SK-N-SH treated with all-trans-retinoic acid at 6 μM for 48 hours (cell line): ENCODE measurements around the gene ASAP2.

ENCODE experiments used
- ATAC-seq: fragments of 200-7000 bp; cut with Tn5 transposase; 3 replicates; pipeline ENCODE4 v1.9.1; 2020; ENCODE audit warnings: mild to moderate bottlenecking, moderate library complexity
- BACH2 ChIP-seq: fragments of 250-450 bp; sonication (Bioruptor Pico); IDR thresholded peaks from 2 replicates; pipeline ENCODE4 v1.9.0; 2021; ENCODE audit warnings: mild to moderate bottlenecking, borderline replicate concordance
- CREB5 ChIP-seq: fragments of 250-450 bp; sonication (Bioruptor Pico); IDR thresholded peaks from 2 replicates; pipeline ENCODE4 v1.5.1; 2020; ENCODE audit warnings: low read depth, mild to moderate bottlenecking, moderate library complexity
- CSDC2 ChIP-seq: fragments of 250-450 bp; sonication (Bioruptor Pico); IDR thresholded peaks from 2 replicates; pipeline ENCODE4 v1.5.0; 2020; ENCODE audit warnings: mild to moderate bottlenecking, moderate library complexity
- ESRRG ChIP-seq: fragments of 250-450 bp; sonication (Bioruptor Pico); IDR thresholded peaks from 2 replicates; pipeline ENCODE4 v1.6.1; 2021; ENCODE audit warnings: mild to moderate bottlenecking
- GLIS3 ChIP-seq: fragments of 250-450 bp; sonication (Bioruptor Pico); IDR thresholded peaks from 2 replicates; pipeline ENCODE4 v1.5.0; 2020; ENCODE audit warnings: mild to moderate bottlenecking, moderate library complexity
- ISL1 ChIP-seq: fragments of 250-450 bp; sonication (Bioruptor Pico); IDR thresholded peaks from 2 replicates; pipeline ENCODE4 v2.1.2; 2022; ENCODE audit warnings: mild to moderate bottlenecking, moderate library complexity
- OSR1 ChIP-seq: fragments of 250-450 bp; sonication (Bioruptor Pico); IDR thresholded peaks from 2 replicates; pipeline ENCODE4 v1.8.0; 2022; ENCODE audit warnings: moderate library complexity, mild to moderate bottlenecking, inconsistent platforms
- PPARA ChIP-seq: fragments of 250-450 bp; sonication (Bioruptor Pico); IDR thresholded peaks from 2 replicates; pipeline ENCODE4 v1.5.0; 2020; ENCODE audit warnings: mild to moderate bottlenecking, borderline replicate concordance
- RARB ChIP-seq: fragments of 250-450 bp; sonication (Bioruptor Pico); IDR thresholded peaks from 2 replicates; pipeline ENCODE4 v1.8.0; 2021; ENCODE audit warnings: mild to moderate bottlenecking, moderate library complexity
- SNAI2 ChIP-seq: fragments of 250-450 bp; sonication (Bioruptor Pico); IDR thresholded peaks from 2 replicates; pipeline ENCODE4 v1.5.0; 2020; ENCODE audit warnings: mild to moderate bottlenecking, moderate library complexity
- TCF4 ChIP-seq: fragments of 250-450 bp; sonication (Bioruptor Pico); IDR thresholded peaks from 2 replicates; pipeline ENCODE4 v1.8.0; 2021; ENCODE audit warnings: mild to moderate bottlenecking, moderate library complexity, borderline replicate concordance
- TOX ChIP-seq: fragments of 250-450 bp; sonication (Bioruptor Pico); IDR thresholded peaks from 2 replicates; pipeline ENCODE4 v1.8.0; 2021; ENCODE audit warnings: mild to moderate bottlenecking, moderate library complexity, borderline replicate concordance
- ZFP3 ChIP-seq: fragments of 250-450 bp; sonication (Bioruptor Pico); IDR thresholded peaks from 2 replicates; pipeline ENCODE4 v1.5.0; 2020; ENCODE audit warnings: mild to moderate bottlenecking, moderate library complexity
- ZFP30 ChIP-seq: fragments of 450-650 bp; formaldehyde crosslinking; IDR thresholded peaks from 2 replicates; pipeline ENCODE4 v1.5.0; 2022; ENCODE audit warnings: mild to moderate bottlenecking, moderate library complexity
- ZNF565 ChIP-seq: fragments of 450-650 bp; formaldehyde crosslinking; conservative IDR thresholded peaks from 2 replicates; pipeline ENCODE4 v1.5.0; 2020; ENCODE audit warnings: low read depth, mild to moderate bottlenecking, moderate library complexity
- ZNF70 ChIP-seq: fragments of 450-650 bp; formaldehyde crosslinking; IDR thresholded peaks from 2 replicates; pipeline ENCODE4 v1.5.0; 2020; ENCODE audit warnings: mild to moderate bottlenecking, moderate library complexity
- ZNF8 ChIP-seq: fragments of 450-650 bp; formaldehyde crosslinking; IDR thresholded peaks from 2 replicates; pipeline ENCODE4 v1.5.0; 2020; ENCODE audit warnings: mild to moderate bottlenecking, moderate library complexity
- TF ChIP-seq, protein P1 (sequence below): fragments of 250-450 bp; sonication (Bioruptor Pico); IDR thresholded peaks from 2 replicates; pipeline ENCODE4 v1.5.1; 2021; ENCODE audit warnings: mild to moderate bottlenecking, moderate library complexity
- TF ChIP-seq, protein P2 (sequence below): fragments of 250-450 bp; sonication (Bioruptor Pico); IDR thresholded peaks from 2 replicates; pipeline ENCODE4 v1.8.0; 2020; ENCODE audit warnings: mild to moderate bottlenecking, moderate library complexity, borderline replicate concordance
- TF ChIP-seq, protein P3 (sequence below): fragments of 250-450 bp; sonication (Bioruptor Pico); IDR thresholded peaks from 2 replicates; pipeline ENCODE4 v1.5.0; 2020; ENCODE audit warnings: mild to moderate bottlenecking, moderate library complexity

Gene ASAP2

DNA sequence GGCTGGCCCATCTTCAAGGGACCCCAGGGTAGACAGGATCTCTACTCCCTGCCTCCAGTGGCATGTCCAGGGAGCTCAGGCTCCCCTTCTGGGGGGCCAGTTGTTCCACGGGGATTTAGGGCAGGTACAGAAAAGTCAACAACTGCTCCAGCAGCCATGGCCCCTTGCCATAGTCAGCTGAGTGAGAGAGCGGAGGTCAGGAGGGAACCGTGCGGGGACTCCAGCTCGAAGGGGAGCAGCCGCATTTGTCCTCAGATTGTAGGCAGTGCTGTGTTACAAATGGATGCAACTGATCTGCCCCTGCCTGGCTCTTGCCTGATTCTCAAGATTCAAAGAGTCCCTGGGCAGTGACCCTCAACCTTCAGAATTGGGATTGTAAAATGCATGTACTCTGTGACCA lies 166.9 kb downstream of the ASAP2 start:
- no peak for TF ChIP-seq TCF4 (CRISPR knock-in tag)
- TF ChIP-seq GLIS3 (CRISPR knock-in tag) = no peak
- no peak for TF ChIP-seq TOX (CRISPR knock-in tag)
- TF ChIP-seq, protein P1, sequence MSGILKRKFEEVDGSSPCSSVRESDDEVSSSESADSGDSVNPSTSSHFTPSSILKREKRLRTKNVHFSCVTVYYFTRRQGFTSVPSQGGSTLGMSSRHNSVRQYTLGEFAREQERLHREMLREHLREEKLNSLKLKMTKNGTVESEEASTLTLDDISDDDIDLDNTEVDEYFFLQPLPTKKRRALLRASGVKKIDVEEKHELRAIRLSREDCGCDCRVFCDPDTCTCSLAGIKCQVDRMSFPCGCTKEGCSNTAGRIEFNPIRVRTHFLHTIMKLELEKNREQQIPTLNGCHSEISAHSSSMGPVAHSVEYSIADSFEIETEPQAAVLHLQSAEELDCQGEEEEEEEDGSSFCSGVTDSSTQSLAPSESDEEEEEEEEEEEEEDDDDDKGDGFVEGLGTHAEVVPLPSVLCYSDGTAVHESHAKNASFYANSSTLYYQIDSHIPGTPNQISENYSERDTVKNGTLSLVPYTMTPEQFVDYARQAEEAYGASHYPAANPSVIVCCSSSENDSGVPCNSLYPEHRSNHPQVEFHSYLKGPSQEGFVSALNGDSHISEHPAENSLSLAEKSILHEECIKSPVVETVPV (CRISPR knock-in tag) = no peak
- TF ChIP-seq CREB5 (CRISPR knock-in tag) = no peak
- no peak for TF ChIP-seq ZNF8 (CRISPR knock-in tag)
- TF ChIP-seq, protein P2, sequence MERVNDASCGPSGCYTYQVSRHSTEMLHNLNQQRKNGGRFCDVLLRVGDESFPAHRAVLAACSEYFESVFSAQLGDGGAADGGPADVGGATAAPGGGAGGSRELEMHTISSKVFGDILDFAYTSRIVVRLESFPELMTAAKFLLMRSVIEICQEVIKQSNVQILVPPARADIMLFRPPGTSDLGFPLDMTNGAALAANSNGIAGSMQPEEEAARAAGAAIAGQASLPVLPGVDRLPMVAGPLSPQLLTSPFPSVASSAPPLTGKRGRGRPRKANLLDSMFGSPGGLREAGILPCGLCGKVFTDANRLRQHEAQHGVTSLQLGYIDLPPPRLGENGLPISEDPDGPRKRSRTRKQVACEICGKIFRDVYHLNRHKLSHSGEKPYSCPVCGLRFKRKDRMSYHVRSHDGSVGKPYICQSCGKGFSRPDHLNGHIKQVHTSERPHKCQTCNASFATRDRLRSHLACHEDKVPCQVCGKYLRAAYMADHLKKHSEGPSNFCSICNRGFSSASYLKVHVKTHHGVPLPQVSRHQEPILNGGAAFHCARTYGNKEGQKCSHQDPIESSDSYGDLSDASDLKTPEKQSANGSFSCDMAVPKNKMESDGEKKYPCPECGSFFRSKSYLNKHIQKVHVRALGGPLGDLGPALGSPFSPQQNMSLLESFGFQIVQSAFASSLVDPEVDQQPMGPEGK = no peak
- TF ChIP-seq ZFP3 (CRISPR knock-in tag) = no peak
- no peak for TF ChIP-seq ZNF565 (CRISPR knock-in tag)
- no peak for ATAC-seq

DNA sequence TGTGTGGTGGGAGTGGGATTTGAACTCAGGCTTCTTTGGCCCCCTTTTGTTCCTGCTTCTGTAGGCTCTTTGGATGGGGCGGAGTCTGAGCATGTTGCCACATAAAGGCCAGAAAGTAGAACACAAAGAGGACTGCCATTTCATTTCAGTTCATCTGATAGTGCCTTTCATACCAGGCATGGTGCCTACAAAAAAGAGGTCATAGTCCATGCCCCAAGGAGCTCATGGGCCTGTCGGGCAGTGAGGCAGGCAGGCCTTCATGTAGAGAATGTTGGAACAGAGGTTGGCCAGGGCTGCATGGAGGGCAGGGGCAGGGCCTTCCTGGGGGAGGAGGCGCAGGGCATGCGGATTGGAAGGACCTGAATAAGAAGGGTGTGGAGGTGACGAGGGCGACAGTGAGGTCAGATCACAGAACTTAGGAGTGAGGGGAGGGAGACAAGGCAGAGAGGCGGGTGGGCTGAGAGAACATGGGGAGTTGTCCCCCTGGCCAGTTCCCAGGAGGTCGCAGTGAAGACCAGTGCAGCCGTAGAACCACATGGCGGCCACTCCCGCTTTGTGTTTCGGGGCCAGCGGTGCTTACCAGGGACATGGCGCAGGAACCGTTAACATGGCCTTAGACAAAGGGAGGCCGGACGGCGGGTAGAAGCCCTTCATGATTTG lies 167.6 kb downstream of the ASAP2 start:
- TF ChIP-seq ZNF70 (CRISPR knock-in tag) = no peak
- no peak for TF ChIP-seq ZNF565 (CRISPR knock-in tag)
- TF ChIP-seq BACH2 (CRISPR knock-in tag) = no peak
- TF ChIP-seq RARB = no peak
- no peak for TF ChIP-seq CREB5 (CRISPR knock-in tag)
- TF ChIP-seq, protein P2 = no peak
- no peak for TF ChIP-seq TCF4 (CRISPR knock-in tag)
- TF ChIP-seq, protein P1 (CRISPR knock-in tag) = no peak
- no peak for TF ChIP-seq OSR1 (CRISPR knock-in tag)
- no peak for TF ChIP-seq ZFP3 (CRISPR knock-in tag)
- no peak for TF ChIP-seq PPARA
- TF ChIP-seq ZFP30 (CRISPR knock-in tag) = no peak
- no peak for TF ChIP-seq SNAI2 (CRISPR knock-in tag)
- TF ChIP-seq, all 23 proteins: peak for 0

GRCh38 chr2:9375857-9376428 lies 169.3 kb downstream of the ASAP2 start:
- no peak for ATAC-seq
- TF ChIP-seq CSDC2 (CRISPR knock-in tag) = no peak
- TF ChIP-seq ESRRG (CRISPR knock-in tag) = no peak
- TF ChIP-seq CREB5 (CRISPR knock-in tag) = no peak
- TF ChIP-seq ZNF70 (CRISPR knock-in tag) = no peak
- no peak for TF ChIP-seq SNAI2 (CRISPR knock-in tag)
- TF ChIP-seq, protein P3, sequence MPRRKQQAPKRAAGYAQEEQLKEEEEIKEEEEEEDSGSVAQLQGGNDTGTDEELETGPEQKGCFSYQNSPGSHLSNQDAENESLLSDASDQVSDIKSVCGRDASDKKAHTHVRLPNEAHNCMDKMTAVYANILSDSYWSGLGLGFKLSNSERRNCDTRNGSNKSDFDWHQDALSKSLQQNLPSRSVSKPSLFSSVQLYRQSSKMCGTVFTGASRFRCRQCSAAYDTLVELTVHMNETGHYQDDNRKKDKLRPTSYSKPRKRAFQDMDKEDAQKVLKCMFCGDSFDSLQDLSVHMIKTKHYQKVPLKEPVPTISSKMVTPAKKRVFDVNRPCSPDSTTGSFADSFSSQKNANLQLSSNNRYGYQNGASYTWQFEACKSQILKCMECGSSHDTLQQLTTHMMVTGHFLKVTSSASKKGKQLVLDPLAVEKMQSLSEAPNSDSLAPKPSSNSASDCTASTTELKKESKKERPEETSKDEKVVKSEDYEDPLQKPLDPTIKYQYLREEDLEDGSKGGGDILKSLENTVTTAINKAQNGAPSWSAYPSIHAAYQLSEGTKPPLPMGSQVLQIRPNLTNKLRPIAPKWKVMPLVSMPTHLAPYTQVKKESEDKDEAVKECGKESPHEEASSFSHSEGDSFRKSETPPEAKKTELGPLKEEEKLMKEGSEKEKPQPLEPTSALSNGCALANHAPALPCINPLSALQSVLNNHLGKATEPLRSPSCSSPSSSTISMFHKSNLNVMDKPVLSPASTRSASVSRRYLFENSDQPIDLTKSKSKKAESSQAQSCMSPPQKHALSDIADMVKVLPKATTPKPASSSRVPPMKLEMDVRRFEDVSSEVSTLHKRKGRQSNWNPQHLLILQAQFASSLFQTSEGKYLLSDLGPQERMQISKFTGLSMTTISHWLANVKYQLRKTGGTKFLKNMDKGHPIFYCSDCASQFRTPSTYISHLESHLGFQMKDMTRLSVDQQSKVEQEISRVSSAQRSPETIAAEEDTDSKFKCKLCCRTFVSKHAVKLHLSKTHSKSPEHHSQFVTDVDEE (CRISPR knock-in tag) = no peak
- TF ChIP-seq, protein P2 = no peak
- no peak for TF ChIP-seq PPARA
- TF ChIP-seq TOX (CRISPR knock-in tag) = no peak
- TF ChIP-seq TCF4 (CRISPR knock-in tag) = no peak
- TF ChIP-seq GLIS3 (CRISPR knock-in tag) = no peak
- TF ChIP-seq ISL1 (CRISPR knock-in tag) = no peak

More for the DNA sequence above, 167.6 kb downstream of the ASAP2 start:
- ATAC-seq = no peak
